Lower leg skin (tissue), 4 donors: ENCODE results near the gene C9orf78. TPM values are rescaled to one million over a fixed set of nuclear protein-coding genes. Genes with fewer than 3 reads are reported as not detected.

Experiments
- DNase-seq, 2 donors: peaks; one replicate each; pipeline ENCODE4 v3.0.0-alpha.2; 2019; ENCODE audit warnings: low spot score in 2 of 2
- H3K4me3 ChIP-seq: fragments of 200-600 bp; sonication (generic); 2 replicates; pipeline ENCODE4 v1.5.1; 2017; ENCODE audit warnings: mild to moderate bottlenecking, low read depth; ENCODE audit not compliant: poor library complexity, severe bottlenecking
- POLR2A ChIP-seq, 2 donors: fragments of 450-650 bp; IDR thresholded peaks; one replicate each; pipeline ENCODE4 v1.6.1; 2016 to 2017; ENCODE audit warnings: antibody characterized with exemption in 2 of 2, mild to moderate bottlenecking in 1 of 2, moderate library complexity in 1 of 2
- WGBS, 2 donors: methylation state at CpG; one replicate each; pipeline ENCODE4 v1.1.5; 2018; 5-methylcytosine and 5-hydroxymethylcytosine counted together
- intact Hi-C: fragments of 100-400 bp; cut with DNase I; formaldehyde crosslinking; loops from one replicate; pipeline ENCODE4 v1.15.0; 2023; ENCODE audit warnings: low total_unique reads
- total RNA-seq, 4 donors: library from RNA; depleted of rRNA; stranded (reverse); fragments of >200 nt; gene quantifications; one replicate each; pipeline ENCODE4 v1.1.0, GENCODE V29; 2016
- TF ChIP-seq, protein P1 (sequence below), 3 donors: fragments of 450-650 bp; IDR thresholded peaks; one replicate each; pipeline ENCODE4 v1.5.1; 2016; ENCODE audit warnings: antibody characterized with exemption in 3 of 3, mild to moderate bottlenecking in 3 of 3, moderate library complexity in 2 of 3

Gene C9orf78
- total RNA-seq, 4 donors from 2014 or later = 56.3 to 105 (median 61.3) TPM

DNA sequence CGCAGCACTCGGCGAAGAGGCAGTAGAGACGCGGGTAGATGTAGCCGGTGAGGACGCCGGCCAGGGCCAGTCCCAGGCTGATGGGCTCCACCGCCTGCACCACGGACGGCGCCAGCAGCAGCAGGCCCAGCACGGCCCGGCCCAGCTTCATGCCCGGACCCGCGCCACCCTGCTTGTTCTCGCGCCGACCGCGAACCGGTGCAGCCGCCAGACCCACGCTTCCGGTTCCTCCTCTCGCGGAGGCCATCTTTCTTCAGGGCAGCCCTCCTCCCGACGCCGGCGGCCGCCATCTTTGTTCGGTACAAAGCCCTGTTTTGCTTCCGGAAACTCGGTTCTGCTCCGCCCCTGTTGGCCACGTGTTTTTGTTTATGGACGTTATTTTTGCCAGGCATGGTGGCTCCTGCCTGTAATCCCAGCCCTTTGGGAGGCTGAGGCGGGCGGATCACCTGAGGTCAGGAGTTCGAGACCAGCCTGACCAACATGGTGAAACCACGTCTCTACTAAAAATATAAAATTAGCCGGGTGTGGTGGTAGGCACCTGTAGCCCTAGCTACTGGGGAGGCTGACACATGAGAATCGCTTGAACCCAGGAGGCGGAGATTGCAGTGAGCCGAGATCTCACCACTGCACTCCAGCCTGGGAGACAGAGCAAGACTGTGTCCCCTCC, 11.0 kb downstream of the C9orf78 start, which contains the start of gene TOR1A:
Gene TOR1A (minus strand): TSS at position 202 of the 667 bp plus-strand sequence. CDS start 51 bp downstream, at position 151.
- intact Hi-C loops = no loop called here
- peak within 1 kb of the TSS; percentile 82 for H3K4me3 ChIP-seq
- WGBS, 2 donors = 5% methylated on average over 36 to 44 of the region's 47 CpGs
- TF ChIP-seq, protein P1, sequence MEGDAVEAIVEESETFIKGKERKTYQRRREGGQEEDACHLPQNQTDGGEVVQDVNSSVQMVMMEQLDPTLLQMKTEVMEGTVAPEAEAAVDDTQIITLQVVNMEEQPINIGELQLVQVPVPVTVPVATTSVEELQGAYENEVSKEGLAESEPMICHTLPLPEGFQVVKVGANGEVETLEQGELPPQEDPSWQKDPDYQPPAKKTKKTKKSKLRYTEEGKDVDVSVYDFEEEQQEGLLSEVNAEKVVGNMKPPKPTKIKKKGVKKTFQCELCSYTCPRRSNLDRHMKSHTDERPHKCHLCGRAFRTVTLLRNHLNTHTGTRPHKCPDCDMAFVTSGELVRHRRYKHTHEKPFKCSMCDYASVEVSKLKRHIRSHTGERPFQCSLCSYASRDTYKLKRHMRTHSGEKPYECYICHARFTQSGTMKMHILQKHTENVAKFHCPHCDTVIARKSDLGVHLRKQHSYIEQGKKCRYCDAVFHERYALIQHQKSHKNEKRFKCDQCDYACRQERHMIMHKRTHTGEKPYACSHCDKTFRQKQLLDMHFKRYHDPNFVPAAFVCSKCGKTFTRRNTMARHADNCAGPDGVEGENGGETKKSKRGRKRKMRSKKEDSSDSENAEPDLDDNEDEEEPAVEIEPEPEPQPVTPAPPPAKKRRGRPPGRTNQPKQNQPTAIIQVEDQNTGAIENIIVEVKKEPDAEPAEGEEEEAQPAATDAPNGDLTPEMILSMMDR (IDR thresholded peaks at IDR 0.05) = no peak
- no peak for TF ChIP-seq POLR2A (IDR thresholded peaks at IDR 0.05)
- peak; percentile 96 to 99 for DNase-seq

DNA sequence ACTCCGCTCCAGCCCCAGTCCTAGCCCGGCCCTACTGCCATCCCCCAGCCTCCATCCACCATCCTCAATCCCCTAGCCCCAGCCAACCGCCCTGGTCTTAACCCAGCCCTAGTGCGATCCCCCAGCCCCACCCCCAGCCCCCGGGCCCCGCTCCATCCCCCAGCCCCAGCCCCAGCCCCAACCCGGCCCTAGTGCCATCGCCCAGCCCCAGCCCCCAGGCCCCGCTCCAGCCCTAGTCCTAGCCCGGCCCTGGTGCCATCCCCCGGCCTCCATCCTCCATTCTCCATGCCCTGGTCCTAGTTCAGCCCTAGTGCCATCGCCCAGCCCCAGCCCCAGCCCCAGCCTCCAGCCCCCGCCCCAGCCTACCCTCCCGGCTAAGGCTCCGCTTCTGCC, 11.5 kb downstream of the C9orf78 start:
- TF ChIP-seq, protein P1 (IDR thresholded peaks at IDR 0.05) = no peak
- TF ChIP-seq POLR2A (IDR thresholded peaks at IDR 0.05) = no peak
- no peak for DNase-seq
- WGBS, 2 donors = 0% methylated on average over 3 to 10 of the region's 15 CpGs
- peak overlapping the region; percentile 82 for H3K4me3 ChIP-seq
- intact Hi-C loops = no loop called here

DNA sequence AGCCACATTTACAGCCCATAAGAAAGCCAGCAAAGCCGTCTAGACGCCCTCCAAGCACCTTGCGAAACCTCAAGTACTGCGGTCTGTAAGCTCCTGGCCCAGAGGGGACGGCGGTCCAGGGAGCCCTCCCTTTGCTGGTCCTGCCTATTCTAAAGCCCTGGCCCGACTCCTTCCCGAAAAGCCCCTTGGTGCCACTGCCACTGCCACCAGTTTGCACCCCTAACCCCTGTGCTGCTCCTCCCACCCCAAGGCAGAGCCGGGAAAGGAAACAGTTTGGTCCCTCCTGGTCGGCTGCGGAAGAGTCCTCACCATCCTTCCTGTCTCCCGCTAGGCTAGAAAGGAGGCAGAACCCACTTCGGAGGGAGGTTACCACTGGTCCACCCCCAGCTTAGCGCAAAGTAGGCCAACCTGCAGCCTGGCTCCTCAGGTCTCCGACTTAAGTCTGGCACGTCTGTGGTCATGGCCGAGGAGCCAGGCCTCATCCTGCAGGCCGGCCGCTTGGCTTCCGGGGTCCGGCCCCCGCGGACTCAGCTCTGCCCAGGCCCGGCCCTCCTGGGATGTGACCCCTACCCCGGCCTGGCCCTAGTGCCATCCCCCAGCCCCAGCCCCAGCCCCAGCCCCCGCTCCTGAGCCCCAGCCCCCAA, 12.1 kb downstream of the C9orf78 start:
- intact Hi-C loops = no loop called here
- DNase-seq = no peak
- 18 to 36% methylated on average over 14 of the region's 26 CpGs for WGBS, 2 donors

DNA sequence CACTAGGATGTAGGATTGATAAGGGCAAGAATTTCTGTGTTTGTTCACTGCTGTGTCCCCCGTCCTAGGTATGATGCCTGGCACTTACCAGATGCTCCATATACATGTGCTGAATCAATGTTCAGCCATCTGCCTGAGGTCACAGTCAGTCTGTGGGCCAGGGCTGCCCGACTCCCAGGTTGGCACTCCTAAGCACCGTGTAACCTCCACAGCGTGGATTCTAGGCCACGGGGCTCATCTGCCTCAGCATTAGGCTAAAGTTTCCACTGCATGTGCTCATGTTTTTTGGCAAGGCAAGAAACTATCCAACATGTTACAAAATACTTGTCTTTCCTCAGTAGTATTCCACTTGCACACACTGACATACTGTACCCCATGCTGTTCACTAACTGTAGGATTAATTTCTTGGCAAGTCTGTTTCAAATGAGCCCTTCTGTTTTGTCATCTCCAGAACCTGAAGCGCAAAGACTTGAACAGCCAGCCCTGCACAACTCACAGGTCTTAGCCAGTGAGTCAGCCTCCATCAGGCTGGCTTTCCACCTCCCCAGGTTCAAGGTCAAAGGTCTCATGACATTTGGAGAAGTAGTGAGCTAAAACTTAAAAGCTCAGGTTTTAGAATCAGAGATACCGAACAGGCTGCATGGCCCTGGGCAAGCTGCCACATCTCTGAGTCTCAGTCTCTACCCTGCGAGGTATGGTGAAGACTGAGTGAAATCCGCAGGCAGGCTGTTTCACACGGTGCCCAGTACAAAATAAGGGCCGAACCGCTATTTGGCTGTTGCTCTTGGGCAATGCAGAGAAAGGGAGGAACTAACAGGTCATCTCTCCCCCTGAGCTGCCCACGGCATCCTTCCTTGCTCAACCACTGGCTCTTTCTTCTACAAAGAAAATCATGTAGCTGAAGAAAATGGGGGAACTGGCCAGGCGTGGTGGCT, 18.3 kb downstream of the C9orf78 start:
- TF ChIP-seq POLR2A (IDR thresholded peaks at IDR 0.05) = no peak
- TF ChIP-seq, protein P1 (IDR thresholded peaks at IDR 0.05) = no peak
- DNase-seq = no peak
- intact Hi-C loops = no loop called here
- no peak overlapping the region for H3K4me3 ChIP-seq
- WGBS, 2 donors = 84 to 93% methylated on average over 14 of the region's 14 CpGs

More for the DNA sequence above, 12.1 kb downstream of the C9orf78 start:
- H3K4me3 ChIP-seq = peak overlapping the region; percentile 16
- TF ChIP-seq, protein P1 (IDR thresholded peaks at IDR 0.05) = no peak
- no peak for TF ChIP-seq POLR2A (IDR thresholded peaks at IDR 0.05)

DNA sequence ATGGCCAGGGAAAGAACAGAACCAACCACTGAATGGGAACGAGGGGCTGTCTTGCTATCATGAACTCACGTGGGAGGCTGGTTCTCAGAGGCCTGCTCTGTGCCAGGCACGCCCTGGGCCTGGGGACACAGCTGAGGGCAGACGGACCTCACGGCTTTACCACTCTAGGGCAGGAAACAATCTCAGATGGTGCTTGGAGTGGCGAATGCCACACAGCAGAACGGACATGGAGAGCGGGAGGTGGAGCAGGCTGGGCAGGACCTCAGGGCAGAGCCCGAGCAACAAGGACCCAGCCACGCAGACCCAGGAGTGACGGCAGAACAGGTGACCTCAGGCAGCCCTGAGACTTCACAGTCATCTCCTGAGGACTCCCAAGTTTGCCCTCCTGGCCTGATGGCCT, 19.8 kb downstream of the C9orf78 start:
- DNase-seq = no peak

More for the DNA sequence above, 19.8 kb downstream of the C9orf78 start:
- no peak overlapping the region for H3K4me3 ChIP-seq
- TF ChIP-seq POLR2A (IDR thresholded peaks at IDR 0.05) = no peak
- TF ChIP-seq, protein P1 (IDR thresholded peaks at IDR 0.05) = no peak
- WGBS, 2 donors = 80 to 89% methylated on average over 11 of the region's 11 CpGs
- intact Hi-C loops = no loop called here
